ENCODE data around the gene C1orf174.

DNA sequence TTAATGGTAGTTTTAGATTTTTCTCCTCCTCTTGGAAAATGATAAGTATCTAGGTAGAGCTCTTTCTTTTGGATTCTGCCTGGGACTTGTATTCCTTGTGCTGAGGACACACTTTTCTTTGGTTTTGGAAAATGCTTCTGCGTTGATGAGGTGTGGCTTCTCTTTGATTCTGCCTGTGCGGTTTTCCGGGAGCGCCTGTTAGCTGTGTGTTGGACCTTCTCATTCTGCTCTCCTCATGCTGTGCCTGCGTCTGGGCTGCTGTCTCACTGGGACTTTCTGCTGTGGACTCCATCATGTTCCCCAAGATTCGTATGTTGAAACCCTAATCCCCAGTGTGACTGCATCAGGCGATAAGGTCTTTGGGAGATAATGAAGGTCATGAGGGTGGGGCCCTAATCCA is 21.0 kb downstream of the C1orf174 start:
- TF ChIP-seq POLR2A (IDR thresholded peaks at IDR 0.05), result no peak
- TF ChIP-seq, protein P1, sequence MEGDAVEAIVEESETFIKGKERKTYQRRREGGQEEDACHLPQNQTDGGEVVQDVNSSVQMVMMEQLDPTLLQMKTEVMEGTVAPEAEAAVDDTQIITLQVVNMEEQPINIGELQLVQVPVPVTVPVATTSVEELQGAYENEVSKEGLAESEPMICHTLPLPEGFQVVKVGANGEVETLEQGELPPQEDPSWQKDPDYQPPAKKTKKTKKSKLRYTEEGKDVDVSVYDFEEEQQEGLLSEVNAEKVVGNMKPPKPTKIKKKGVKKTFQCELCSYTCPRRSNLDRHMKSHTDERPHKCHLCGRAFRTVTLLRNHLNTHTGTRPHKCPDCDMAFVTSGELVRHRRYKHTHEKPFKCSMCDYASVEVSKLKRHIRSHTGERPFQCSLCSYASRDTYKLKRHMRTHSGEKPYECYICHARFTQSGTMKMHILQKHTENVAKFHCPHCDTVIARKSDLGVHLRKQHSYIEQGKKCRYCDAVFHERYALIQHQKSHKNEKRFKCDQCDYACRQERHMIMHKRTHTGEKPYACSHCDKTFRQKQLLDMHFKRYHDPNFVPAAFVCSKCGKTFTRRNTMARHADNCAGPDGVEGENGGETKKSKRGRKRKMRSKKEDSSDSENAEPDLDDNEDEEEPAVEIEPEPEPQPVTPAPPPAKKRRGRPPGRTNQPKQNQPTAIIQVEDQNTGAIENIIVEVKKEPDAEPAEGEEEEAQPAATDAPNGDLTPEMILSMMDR (IDR thresholded peaks at IDR 0.05), result no peak
